Stimulated activated naive CD4-positive, alpha-beta T cell treated with Interleukin-2 at 50 U/mL for 16 hours (primary cell): ENCODE measurements around the gene GOLPH3.
A peak's percentile ranks its signal among the peaks of the same experiment; 100 is the strongest.

Source experiments
- DNase-seq: peaks from one replicate; lab custom pipeline; 2025; lab: John Stamatoyannopoulos, UW

Gene GOLPH3

DNA sequence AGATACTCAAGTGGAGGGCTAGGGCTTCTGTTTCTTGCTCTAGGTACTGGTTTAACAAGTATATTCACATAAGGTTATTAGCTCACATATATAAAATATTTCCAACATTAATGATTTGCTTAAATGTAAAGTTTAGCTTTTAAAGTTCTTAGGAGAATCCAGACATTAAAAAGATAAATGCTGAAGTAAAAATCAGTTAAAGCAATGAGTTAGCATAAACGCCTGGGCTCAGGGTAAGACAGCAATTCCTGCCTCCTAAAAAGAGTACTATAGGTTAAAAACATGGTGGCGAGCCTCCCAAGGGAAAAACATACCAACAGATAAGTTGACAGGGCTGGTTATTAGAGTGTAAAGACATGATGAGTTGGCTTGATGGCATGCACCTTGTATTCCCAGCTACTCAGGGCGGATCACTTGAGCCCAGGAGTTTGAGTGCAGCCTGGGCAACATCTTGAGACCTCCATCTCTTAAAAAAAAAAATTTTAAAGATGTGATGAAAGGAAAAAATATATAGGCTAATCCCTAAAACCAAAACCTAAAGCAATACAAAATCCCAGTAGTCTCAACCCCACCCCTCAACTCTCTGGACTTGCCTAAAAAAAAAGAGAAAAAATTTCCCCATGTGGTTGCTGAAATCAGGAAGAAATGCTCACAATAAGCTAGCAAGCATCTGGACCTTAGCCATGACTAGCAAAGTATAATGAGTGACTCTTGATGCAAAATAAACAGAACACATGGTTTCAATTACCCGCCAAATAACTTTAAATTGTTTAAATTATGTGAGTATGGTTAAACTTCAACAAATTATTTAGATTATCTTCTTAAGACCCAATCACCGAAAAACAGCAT, 3.6 kb downstream of the GOLPH3 start:
- DNase-seq: no peak

DNA sequence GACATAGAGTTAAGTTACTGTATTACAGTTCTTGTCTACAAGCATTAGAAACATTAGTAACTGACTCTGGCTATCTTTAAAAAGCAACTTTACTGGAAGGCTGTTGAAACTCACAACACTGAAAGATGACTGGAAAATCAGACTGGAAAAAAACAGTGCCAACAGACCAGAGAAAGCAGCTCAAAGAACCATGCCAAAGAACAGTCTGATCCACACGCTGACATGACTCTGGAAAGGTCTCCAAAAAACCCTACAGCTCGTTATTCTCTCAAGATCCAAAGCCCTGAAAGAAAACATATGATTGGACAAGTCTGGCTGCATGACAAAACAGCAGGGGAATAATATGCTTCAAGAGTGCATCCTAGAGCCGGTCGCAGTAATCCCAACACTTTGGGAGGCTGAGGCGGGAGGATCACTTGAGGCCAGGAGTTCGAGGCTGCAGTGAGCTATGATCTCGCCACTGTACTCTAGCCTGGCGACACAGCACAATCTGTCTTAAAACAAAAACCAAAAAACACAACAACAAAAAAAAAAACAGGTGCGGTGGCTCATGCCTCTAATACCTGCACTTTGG, 5.6 kb downstream of the GOLPH3 start:
- DNase-seq: no peak

DNA sequence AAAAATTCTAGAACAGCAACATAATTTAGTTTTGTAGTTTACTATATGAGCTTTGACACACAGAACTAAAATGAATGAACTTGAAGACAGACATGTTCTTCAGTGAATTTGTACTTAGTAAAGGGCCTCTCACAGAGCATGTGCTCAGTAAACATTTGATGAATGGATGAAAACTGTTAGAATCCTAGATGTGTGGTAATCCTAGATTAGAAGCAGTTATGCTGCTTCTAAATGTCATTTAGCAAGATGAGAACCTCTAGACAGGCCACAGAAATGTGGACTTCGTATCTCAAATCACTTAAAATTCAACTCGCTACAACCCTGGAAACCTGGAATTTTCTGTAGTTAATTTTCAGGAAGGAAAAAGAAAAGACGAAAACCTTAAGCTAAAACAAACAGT, 8.5 kb downstream of the GOLPH3 start:
- no peak for DNase-seq

GRCh38 chr5:32163785-32164184, 10.3 kb downstream of the GOLPH3 start:
- DNase-seq: no peak

GRCh38 chr5:32163053-32163452, 11.1 kb downstream of the GOLPH3 start:
- DNase-seq: no peak

GRCh38 chr5:32160228-32160627, 13.9 kb downstream of the GOLPH3 start:
- no peak for DNase-seq

DNA sequence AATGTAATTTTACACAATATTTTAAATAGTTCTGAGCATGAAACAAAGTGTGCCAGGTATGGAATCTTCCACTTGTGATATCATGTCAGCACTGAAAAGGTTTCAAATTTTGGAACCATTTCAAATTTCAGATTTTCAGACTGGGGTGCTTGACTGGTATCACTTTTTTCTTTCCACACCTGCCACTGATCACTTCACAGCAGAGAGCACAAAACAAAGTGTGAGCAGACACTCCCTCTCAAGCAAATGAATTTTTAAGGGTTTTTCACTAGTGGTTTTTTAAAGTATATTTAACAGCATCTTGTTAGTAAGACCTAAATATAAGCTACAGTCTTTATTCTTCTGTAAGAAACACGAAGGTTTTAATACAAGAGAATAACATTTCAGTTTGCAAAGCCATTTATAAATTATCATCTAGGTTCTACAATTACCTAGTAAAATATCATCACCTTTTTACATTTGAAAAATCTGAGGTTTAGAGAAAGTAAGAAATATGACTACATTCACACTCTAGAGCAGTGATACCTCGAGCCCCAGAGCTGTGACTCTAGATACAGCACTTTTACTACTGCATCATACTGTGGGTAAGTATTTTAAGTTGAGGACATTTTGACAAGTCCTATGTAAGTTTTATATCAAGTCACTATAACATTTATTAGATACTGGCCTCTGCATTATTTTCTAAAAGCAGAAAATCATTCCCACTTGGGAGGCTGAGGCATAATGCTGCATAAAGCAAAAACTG, 14.6 kb downstream of the GOLPH3 start:
- DNase-seq: no peak

GRCh38 chr5:32158679-32158975, 15.5 kb downstream of the GOLPH3 start:
- DNase-seq: no peak

DNA sequence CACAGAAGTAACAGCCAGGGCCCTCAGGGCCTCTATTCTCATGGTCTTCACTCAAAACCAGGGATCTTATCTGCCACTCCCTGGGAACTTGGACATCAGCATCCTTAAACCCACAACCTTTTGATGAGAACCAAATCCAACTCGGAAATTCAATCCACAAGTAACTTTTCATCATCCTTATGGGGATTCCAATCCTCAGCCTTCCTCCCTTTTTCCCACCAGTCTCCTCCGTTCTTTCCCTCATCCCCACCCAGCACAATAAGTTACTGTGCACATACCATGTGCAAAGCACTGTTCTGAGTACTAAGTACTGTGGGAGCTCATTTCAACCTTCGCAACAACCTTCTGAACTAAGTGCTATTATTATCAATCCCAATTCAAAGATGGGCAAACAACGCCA, 17.0 kb downstream of the GOLPH3 start:
- no peak for DNase-seq

GRCh38 chr5:32156635-32157034, 17.5 kb downstream of the GOLPH3 start:
- no peak for DNase-seq

DNA sequence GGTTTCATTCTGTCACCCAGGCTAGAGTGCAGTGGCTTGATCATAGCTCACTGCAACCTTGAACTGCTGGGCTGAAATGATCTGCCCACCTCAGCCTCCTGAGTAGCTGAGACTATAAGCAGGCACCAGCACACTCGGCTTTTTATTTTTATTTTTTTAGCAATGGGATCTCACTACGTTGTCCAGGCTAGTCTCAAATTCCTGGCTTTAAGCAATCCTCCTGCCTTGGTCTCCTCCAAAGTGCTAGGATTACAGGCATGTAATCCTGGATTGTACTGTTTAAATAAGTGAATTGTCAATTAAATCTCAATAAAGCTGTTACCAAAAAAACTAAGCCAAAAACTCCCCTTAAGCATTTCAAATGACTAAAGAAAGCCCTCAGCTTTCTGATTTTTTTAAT, 18.9 kb downstream of the GOLPH3 start:
- no peak for DNase-seq

- DNase-seq: no peak
Measured at GRCh38 chr5:32153723-32154122, 20.4 kb downstream of the GOLPH3 start.

DNA sequence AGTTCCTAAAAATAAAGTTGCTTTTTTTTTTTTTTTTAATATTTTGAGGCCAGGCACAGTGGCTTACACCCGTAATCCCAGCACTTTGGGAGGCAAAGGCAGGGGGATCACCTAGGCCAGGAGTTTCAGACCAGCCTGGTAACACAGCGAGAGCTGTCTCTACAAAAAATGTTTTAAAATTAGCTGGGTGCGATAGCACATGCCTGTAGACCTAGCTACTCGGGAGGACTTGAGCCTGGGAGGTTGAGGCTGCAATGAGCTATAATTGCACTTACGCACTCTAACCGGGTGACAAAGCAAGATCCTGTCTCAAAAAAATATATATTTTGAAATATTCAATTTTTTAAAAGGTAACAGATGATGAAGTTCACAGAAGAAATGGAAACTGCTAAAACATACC, 22.9 kb downstream of the GOLPH3 start:
- no peak for DNase-seq

- DNase-seq: no peak
Measured at GRCh38 chr5:32150366-32150765, 23.8 kb downstream of the GOLPH3 start.

- no peak for DNase-seq
Measured at GRCh38 chr5:32147959-32148358, 26.2 kb downstream of the GOLPH3 start.

DNA sequence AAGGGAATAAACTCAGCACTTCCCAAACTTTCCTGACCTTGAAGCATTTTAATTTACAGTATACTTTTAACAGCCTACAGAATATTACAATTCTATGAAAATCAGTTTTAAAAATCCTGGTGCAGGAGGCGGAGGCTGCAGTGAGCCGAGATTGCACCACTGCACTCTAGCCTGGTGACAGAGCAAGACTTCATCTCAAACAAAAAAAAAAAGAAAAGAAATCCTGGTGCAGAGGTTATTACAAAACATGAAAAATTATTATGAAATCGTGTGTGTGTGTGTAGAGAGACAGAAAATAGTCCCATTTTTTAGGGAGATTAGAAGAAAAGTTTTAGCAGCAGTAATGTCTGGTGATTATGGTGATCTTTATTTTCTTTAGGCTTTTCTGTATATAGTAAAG, 26.9 kb downstream of the GOLPH3 start:
- DNase-seq: no peak

GRCh38 chr5:32145378-32145777, 28.7 kb downstream of the GOLPH3 start:
- no peak for DNase-seq

DNA sequence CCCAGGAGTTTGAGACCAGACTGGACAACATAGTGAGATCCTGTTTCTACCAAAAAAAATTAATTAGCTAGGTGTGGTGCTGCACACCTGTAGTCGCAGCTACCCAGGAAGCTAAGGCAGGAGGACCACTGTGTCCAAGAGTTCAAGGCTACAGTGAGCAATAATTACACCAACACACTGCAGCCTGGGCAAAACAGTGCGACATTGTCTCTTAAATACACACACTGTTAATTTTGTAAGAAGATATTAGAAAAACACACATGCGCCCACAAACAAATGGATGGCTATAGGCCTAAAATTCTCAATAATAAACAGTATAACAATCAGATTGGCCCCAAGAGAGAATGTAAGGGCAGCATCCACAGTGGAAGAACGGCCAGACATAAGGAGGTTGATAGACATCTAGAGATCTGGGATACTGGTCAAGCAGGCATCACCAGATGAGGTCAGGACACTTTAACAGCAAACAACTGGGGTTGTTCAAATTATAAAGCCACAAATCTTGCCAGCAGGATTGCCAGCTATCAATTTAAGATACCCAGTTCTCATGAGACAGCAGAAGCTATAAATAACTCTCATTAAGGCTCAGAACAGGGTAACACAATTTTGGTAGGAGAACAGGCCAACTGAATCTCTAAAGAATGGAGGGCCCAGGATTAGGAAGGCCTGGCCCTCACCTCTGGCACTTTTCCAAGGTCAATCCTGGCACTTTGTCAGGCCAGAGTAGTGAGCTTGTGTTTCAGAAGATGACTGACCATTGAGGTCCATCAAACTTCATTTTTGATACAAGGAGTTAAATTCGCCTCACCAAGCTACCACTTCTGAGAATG, 29.5 kb downstream of the GOLPH3 start:
- no peak for DNase-seq

DNA sequence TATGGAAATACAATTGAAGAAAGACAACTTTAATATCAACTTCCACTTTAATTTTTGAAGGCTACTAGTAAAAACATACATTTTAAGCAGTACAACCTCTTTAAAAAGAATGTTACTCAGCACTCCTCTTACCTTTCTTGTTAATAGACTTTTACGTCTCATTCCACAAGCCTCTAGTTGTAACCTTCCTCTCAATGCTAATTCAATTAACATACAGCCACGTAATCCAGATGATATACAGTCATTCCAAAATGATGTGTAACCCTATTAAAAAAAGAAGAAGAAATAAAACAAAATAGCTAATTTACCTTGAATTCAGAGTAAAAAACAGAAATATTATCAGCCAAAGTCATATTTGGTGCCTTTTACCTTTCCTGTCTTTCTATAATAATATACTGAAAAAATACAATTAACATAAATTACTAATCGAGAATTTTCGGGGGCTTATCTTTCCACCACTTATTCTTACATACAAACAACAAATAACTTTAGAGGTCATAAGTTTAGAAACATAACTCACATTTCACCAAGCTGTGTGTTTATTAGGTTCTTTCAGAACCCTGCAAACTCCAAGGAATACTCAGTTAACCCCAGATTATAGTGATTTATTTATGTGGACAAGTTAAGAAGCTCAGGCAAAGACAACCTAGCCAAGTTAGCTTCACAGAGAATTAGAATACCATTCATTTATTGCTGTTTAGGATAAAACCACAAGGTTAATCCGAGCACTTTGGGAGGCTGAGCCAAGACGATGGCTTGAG, 30.3 kb downstream of the GOLPH3 start:
- no peak for DNase-seq

DNA sequence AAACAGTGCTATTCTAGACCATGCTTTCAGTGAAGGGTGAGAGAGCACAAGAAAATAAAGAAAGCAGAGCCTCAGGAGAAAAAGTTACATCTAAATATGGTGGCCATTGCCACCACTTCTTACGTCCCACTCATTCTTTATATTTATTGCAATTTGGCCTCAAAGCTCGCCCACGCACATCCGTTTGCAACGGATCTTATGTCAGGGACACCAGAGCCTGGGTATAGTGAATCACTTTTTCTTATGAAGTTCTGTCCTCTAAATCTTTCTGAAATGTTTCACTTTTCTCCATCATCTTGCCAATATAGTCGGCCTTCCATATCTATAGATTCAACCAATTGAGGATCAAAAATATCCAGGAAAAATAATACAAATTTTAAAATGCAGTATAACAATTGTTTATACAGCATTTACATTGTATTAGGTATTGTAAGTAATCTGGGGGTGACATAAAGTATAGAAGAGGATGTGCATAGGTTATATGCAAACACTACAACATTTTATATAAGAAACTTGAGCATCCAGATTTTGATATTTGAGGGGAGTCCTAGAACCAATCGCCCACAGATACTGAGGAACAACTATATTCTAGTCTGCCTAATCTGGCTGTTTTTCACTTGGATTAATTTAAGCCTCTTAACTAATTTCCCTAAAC, 35.2 kb downstream of the GOLPH3 start:
- peak; percentile 80 for DNase-seq

GRCh38 chr5:32136342-32136741, 37.8 kb downstream of the GOLPH3 start:
- no peak for DNase-seq
